GM19099 (cell line): Measurements from ENCODE around the gene STMP1.

ENCODE experiments used
- POLR2A ChIP-seq: IDR thresholded peaks from 3 replicates; pipeline ENCODE4 v1.6.1; 2011; ENCODE audit warnings: low read depth; ENCODE audit not compliant: insufficient read length; ENCODE audit errors: extremely low read depth

Gene STMP1

GRCh38 chr7:135662373-135663114, at the start of gene STMP1:
TSS of gene STMP1 (plus strand) at chr7:135662514.
- peak; percentile 97 for TF ChIP-seq POLR2A

- no peak for TF ChIP-seq POLR2A
Observed at GRCh38 chr7:135616136-135616535, 46.2 kb upstream of the STMP1 start.

GRCh38 chr7:135617781-135618180, 44.5 kb upstream of the STMP1 start:
- TF ChIP-seq POLR2A = no peak

GRCh38 chr7:135618510-135618909, 43.8 kb upstream of the STMP1 start:
- no peak for TF ChIP-seq POLR2A

GRCh38 chr7:135620447-135620846, 41.9 kb upstream of the STMP1 start:
- TF ChIP-seq POLR2A = no peak

- TF ChIP-seq POLR2A = no peak
Observed at GRCh38 chr7:135620980-135621850, 41.1 kb upstream of the STMP1 start.

GRCh38 chr7:135634191-135634878, 28.0 kb upstream of the STMP1 start:
- TF ChIP-seq POLR2A = no peak

GRCh38 chr7:135644154-135644553, 18.2 kb upstream of the STMP1 start:
- no peak for TF ChIP-seq POLR2A

- no peak for TF ChIP-seq POLR2A
Observed at GRCh38 chr7:135644729-135645128, 17.6 kb upstream of the STMP1 start.

GRCh38 chr7:135645296-135645904, 16.9 kb upstream of the STMP1 start:
- TF ChIP-seq POLR2A = no peak

GRCh38 chr7:135647755-135648154, 14.6 kb upstream of the STMP1 start:
- no peak for TF ChIP-seq POLR2A

- no peak for TF ChIP-seq POLR2A
Observed at GRCh38 chr7:135648235-135648634, 14.1 kb upstream of the STMP1 start.

GRCh38 chr7:135650831-135651573, 11.3 kb upstream of the STMP1 start:
- no peak for TF ChIP-seq POLR2A

GRCh38 chr7:135653340-135654080, 8.8 kb upstream of the STMP1 start:
- no peak for TF ChIP-seq POLR2A
